Stimulated activated CD4-positive, alpha-beta T cell treated with anti-CD3 and anti-CD28 coated beads, Interleukin-12 subunit alpha, Interleukin-12 subunit beta, amount 100 ng/mL, for 24 hours (primary cell): ENCODE results near the gene CLDN22.

Experiments
- DNase-seq, 2 experiments: peaks; one replicate each; pipeline ENCODE4 v3.0.0-alpha.2; 2020; ENCODE audit warnings: low read depth in 2 of 2

The CLDN22 gene

DNA sequence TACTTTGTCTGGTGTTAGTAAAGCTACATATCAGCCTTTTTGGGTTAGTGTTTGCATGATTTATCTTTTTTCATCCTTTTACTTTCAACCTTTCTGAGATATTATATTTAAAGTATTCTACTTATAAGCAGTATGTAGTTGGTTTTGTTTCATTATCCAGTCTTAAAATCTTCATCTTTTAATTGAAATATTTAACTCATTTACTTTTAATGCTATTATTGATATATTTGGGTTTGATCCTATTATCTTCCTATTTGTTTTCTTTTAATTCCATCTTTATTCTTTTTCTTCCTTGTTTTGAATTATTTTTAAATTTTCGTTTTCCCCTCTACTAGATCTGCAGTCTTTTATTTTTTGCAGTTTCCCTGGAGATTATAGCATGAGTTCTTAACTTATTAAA, 44.0 kb downstream of the CLDN22 start:
- DNase-seq: no peak

DNA sequence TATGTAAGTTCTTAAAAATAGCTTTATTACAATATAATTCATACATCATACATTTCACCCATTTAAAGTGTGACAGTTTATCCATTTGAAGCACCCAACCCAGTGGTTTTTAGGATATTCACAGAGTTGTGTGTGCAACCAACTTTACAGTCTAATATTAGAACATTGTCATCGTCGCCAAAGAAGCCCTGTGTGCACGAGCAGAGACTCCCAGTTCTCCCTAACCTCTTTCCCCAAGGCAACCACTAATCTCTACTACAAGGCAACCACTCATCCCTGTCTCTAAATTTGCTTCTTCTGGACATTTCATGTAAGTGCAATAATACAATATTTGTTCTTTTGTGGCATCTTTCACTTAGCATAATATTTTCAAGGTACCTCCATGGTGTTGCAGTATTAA, 47.7 kb downstream of the CLDN22 start:
- no peak for DNase-seq

DNA sequence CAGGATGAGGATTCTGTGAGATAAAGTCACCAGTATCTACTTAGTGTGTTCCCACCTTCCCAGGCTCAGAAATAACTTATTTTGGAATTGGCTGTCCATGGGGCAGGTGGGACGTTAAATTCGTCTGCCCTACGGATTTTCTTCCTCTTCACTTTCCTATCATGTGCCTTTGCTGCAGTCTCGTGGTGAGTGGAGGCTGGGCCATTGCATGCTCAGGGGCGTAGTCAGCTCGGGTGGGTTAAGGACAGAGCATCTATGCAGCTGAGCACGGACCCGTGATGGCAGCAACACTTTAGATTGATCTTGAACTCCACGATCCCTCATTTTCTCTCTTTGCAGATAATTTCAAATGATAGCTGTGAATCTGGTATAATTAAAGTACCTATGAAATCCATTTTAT, 51.5 kb downstream of the CLDN22 start:
- DNase-seq: no peak
